HepG2 (cell line): ENCODE data around the gene SMYD2. TPM values are rescaled to one million over a fixed set of nuclear protein-coding genes. Genes with fewer than 3 reads are reported as not detected.

ENCODE experiments used
- ATAC-seq: fragments of 200-7000 bp; cut with Tn5 transposase; 3 replicates; pipeline ENCODE4 v1.9.1; 2020; ENCODE audit warnings: mild to moderate bottlenecking, moderate library complexity
- BruUV-seq: library from RNA; stranded (reverse); fragments of 400-500 nt; replicated peaks from 2 replicates; lab custom pipeline; 2021; lab: Mats Ljungman, UMichigan
- CTCF ChIA-PET: fragments of 300-600 bp; formaldehyde crosslinking; extraction: SDS; loops from one replicate; lab custom pipeline; 2021; ENCODE audit warnings: low total read pairs, inconsistent platforms, low intra/inter-chr PET ratio; lab: Yijun Ruan, JAX
- POLR2A ChIA-PET: fragments of 350-600 bp; sonication (Branson Sonifier 250); formaldehyde crosslinking; loops from one replicate; lab custom pipeline; 2020; ENCODE audit warnings: antibody characterized with exemption, inconsistent platforms; lab: Yijun Ruan, JAX
- DNase-seq: peaks from one replicate; pipeline ENCODE4 v3.0.0-alpha.2; 2015; ENCODE audit warnings: low spot score
- FAIRE-seq: peaks from 3 replicates; lab custom pipeline; 2011; peaks lifted over from hg19 to GRCh38; lab: Jason Lieb, UNC
- H2AFZ ChIP-seq: one replicate; pipeline ENCODE4 v1.6.1; 2011; ENCODE audit warnings: low read length, inconsistent platforms
- H3K27ac ChIP-seq: fragments of 300-600 bp; 3 replicates; pipeline ENCODE4 v1.8.0; 2011; ENCODE audit warnings: mixed run types, mild to moderate bottlenecking, mixed read lengths, low read length, inconsistent platforms; ENCODE audit not compliant: insufficient read depth; ENCODE audit errors: extremely low read length
- H3K27me3 ChIP-seq, 2 experiments: fragments of 200-600 bp in 1 of 2; 2 replicates in 1 of 2; 3 replicates in 1 of 2; pipeline versions ENCODE4 v1.6.0 to v1.8.0; 2011; ENCODE audit warnings: low read length in 2 of 2, mild to moderate bottlenecking in 2 of 2, moderate library complexity in 2 of 2, inconsistent platforms in 1 of 2; ENCODE audit not compliant: insufficient read depth in 2 of 2, control insufficient read depth in 1 of 2
- H3K36me3 ChIP-seq, 2 experiments: fragments of 200-600 bp in 1 of 2; replicated peaks in 1 of 2; 2 replicates in 1 of 2; 3 replicates in 1 of 2; pipeline versions ENCODE4 v1.5.1 to v1.8.0; 2011; ENCODE audit warnings: low read length in 2 of 2, inconsistent platforms in 1 of 2; ENCODE audit not compliant: insufficient read depth in 2 of 2, control insufficient read depth in 1 of 2
- H3K4me1 ChIP-seq: 2 replicates; pipeline ENCODE4 v1.5.1; 2012; ENCODE audit warnings: low read length, inconsistent platforms; ENCODE audit not compliant: insufficient read depth
- H3K4me2 ChIP-seq: 2 replicates; pipeline ENCODE4 v1.6.0; 2011; ENCODE audit warnings: low read depth, low read length, inconsistent platforms
- H3K4me3 ChIP-seq, 3 experiments: fragments of 200-600 bp in 1 of 3; sonication (generic), shearing (Covaris generic) in 1 of 3; replicated peaks in 1 of 3; 2 replicates each; pipeline ENCODE4 v1.5.1; 2011 to 2016; ENCODE audit warnings: low read length in 3 of 3, inconsistent platforms in 2 of 3, low read depth in 2 of 3, mild to moderate bottlenecking in 2 of 3, control low read depth in 1 of 3, mixed read lengths in 1 of 3; ENCODE audit not compliant: insufficient read depth in 1 of 3
- H3K79me2 ChIP-seq: one replicate; pipeline ENCODE4 v1.6.1; 2011; ENCODE audit warnings: low read length, inconsistent platforms; ENCODE audit not compliant: insufficient read depth
- H3K9ac ChIP-seq: 2 replicates; pipeline ENCODE4 v1.6.0; 2011; ENCODE audit warnings: mild to moderate bottlenecking, low read depth, low read length, inconsistent platforms; ENCODE audit not compliant: insufficient read depth
- H3K9me3 ChIP-seq: 2 replicates; pipeline ENCODE4 v1.5.1; 2012; ENCODE audit warnings: mild to moderate bottlenecking, low read length
- H4K20me1 ChIP-seq: 2 replicates; pipeline ENCODE4 v1.6.0; 2011; ENCODE audit warnings: inconsistent platforms, mild to moderate bottlenecking, low read length, moderate library complexity; ENCODE audit not compliant: insufficient read depth
- GABPA ChIP-seq, 2 experiments: IDR thresholded peaks; 2 replicates each; pipeline ENCODE4 v1.6.1; 2011 to 2016; ENCODE audit warnings: low read depth in 2 of 2, low read length in 1 of 2, missing biosample characterization in 1 of 2, missing genetic modification characterization in 1 of 2
- GLI4 ChIP-seq: sonication (generic); formaldehyde crosslinking; IDR thresholded peaks from 2 replicates; pipeline ENCODE4 v1.5.1; 2020; ENCODE audit warnings: missing genetic modification reagents, mild to moderate bottlenecking, moderate library complexity, borderline replicate concordance
- GTF3A ChIP-seq: sonication (generic); formaldehyde crosslinking; conservative IDR thresholded peaks from 2 replicates; pipeline ENCODE4 v1.4.0; 2020; ENCODE audit warnings: mild to moderate bottlenecking, missing genetic modification reagents
- HNRNPUL1 ChIP-seq: fragments of 200-400 bp; formaldehyde crosslinking; IDR thresholded peaks from 2 replicates; pipeline ENCODE4 v1.6.1; 2017; ENCODE audit warnings: low read depth, mild to moderate bottlenecking, low read length, moderate library complexity
- KAT2B ChIP-seq: fragments of 150-350 bp; IDR thresholded peaks from 2 replicates; pipeline ENCODE4 v1.6.1; 2014; ENCODE audit warnings: low read depth, low read length, borderline replicate concordance
- NCOR1 ChIP-seq: fragments of 200-600 bp; sonication (generic); IDR thresholded peaks from 2 replicates; pipeline ENCODE4 v1.7.0; 2017; ENCODE audit warnings: antibody characterized with exemption, low read length, borderline replicate concordance
- NFRKB ChIP-seq: fragments of 450-650 bp; IDR thresholded peaks from 2 replicates; pipeline ENCODE4 v1.6.1; 2017
- NR2F6 ChIP-seq, 2 experiments: IDR thresholded peaks; 2 replicates each; pipeline ENCODE4 v1.6.1; 2016; ENCODE audit warnings: antibody characterized with exemption in 1 of 2, mild to moderate bottlenecking in 1 of 2
- RAD51 ChIP-seq: fragments of 450-650 bp; IDR thresholded peaks from 2 replicates; pipeline ENCODE4 v1.6.1; 2016; ENCODE audit warnings: borderline replicate concordance
- ZNF20 ChIP-seq: sonication (generic); formaldehyde crosslinking; IDR thresholded peaks from 2 replicates; pipeline ENCODE4 v1.4.0; 2020; ENCODE audit warnings: mild to moderate bottlenecking, moderate library complexity, missing genetic modification reagents
- ZNF274 ChIP-seq: sonication (generic); formaldehyde crosslinking; IDR thresholded peaks from 2 replicates; pipeline ENCODE4 v1.5.1; 2020; ENCODE audit warnings: mild to moderate bottlenecking, missing genetic modification reagents
- ZNF431 ChIP-seq: sonication (generic); formaldehyde crosslinking; IDR thresholded peaks from 2 replicates; pipeline ENCODE4 v1.9.0; 2022; ENCODE audit warnings: missing genetic modification reagents, low read depth, mild to moderate bottlenecking, borderline replicate concordance
- WGBS: methylation state at CpG from one replicate; pipeline ENCODE4 v1.1.6; 2017; ENCODE audit warnings: low lambda C conversion rate; 5-methylcytosine and 5-hydroxymethylcytosine counted together
- in situ Hi-C: cut with HindIII; loops from 2 replicates; pipeline ENCODE4 v1.10.0; 2017; ENCODE audit warnings: low pct_unique_long_range_greater_than_20kb; ENCODE audit not compliant: extremely low pct_ligation_motif_present
- intact Hi-C: fragments of 100-400 bp; cut with micrococcal nuclease; formaldehyde crosslinking; loops from one replicate; pipeline ENCODE4 v1.10.0; 2022; ENCODE audit not compliant: unreplicated experiment
- polyA plus RNA-seq, 8 experiments: library from polyadenylated mRNA; depleted of rRNA in 3 of 8; stranded (reverse) in 7 of 8; unstranded in 1 of 8; fragments of >200 nt; fragmentation: Illumina TruSeq in 4 of 8; extraction: Trizol in 4 of 8; gene quantifications; 2 replicates each; pipeline versions ENCODE4 v1.2.1 to v1.2.3, GENCODE V29; 2011 to 2016; ENCODE audit warnings: low read depth in 4 of 8, missing spikeins in 1 of 8, mixed read lengths in 1 of 8; ENCODE audit not compliant: insufficient read depth in 1 of 8
- total RNA-seq, 5 experiments: library from RNA; depleted of rRNA; stranded (reverse); fragments of >200 nt; fragmentation: Illumina TruSeq; extraction: Trizol; gene quantifications; 2 replicates each; pipeline ENCODE4 v1.2.3, GENCODE V29; 2016; ENCODE audit warnings: low read depth in 1 of 5
- TF ChIP-seq, protein P1 (sequence below): sonication (generic); formaldehyde crosslinking; IDR thresholded peaks from 2 replicates; pipeline ENCODE4 v1.9.0; 2022; ENCODE audit warnings: missing genetic modification reagents, mild to moderate bottlenecking, borderline replicate concordance
- TF ChIP-seq, protein P2 (sequence below): sonication (generic); formaldehyde crosslinking; IDR thresholded peaks from 2 replicates; pipeline ENCODE4 v1.4.0; 2020; ENCODE audit warnings: missing genetic modification reagents, mild to moderate bottlenecking, borderline replicate concordance
- TF ChIP-seq, protein P3 (sequence below): sonication (generic); formaldehyde crosslinking; IDR thresholded peaks from 2 replicates; pipeline ENCODE4 v1.4.0; 2020; ENCODE audit warnings: missing genetic modification reagents

SMYD2 gene
- total and polyA plus RNA-seq, 2 of the 13 experiments (the other 11 are each of a cell fraction or from before 2014, with no cell fraction given) = 72.7 to 139 TPM

DNA sequence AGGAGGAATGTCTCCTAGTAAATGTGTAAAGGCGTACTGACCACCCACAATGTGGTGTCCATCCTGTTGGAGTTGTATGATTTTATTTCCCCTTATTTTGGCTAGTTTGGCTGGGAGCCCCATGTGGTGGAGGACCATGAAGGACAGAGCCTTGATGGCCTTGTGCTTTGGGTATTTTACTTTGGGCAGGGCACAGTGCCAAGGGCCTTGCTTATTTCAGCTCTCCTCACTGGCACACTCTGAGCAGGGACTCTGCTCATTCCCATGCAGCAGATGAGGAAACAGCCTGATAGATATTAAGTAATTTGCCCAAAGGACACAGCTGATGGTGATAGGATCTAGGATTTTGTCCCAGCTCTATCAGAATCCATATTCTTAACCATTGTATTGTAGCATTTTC is 50.2 kb downstream of the SMYD2 start:
- 100% methylated on average over 1 of the region's 1 CpG for WGBS
- Histone ChIP-seq H3K27me3 (no peaks in the 10 kb centered on the region), H3K79me2 (no peaks in the 10 kb centered on the region), H3K36me3 (peaks cover 23 to 74% of the 10 kb centered on the region in 2 experiments), H3K9me3 (no peaks in the 10 kb centered on the region), H3K4me2 (no peak overlapping the region), H3K9ac (no peak overlapping the region), H2AFZ (no peak overlapping the region), H3K4me1 (no peaks in the 10 kb centered on the region), H3K27ac (no peak overlapping the region), H4K20me1 (peaks cover 3% of the 10 kb centered on the region), H3K4me3 (no peak overlapping the region)
- FAIRE-seq (no peak), ATAC-seq (no peak), DNase-seq (no peak)
- TF ChIP-seq GLI4 (CRISPR knock-in tag) (no peak), NR2F6 (IDR thresholded peaks at IDR 0.05) (no peak), NR2F6 (CRISPR knock-in tag; IDR thresholded peaks at IDR 0.05) (no peak), GTF3A (no peak), NCOR1 (no peak), ZNF274 (CRISPR knock-in tag) (no peak), HNRNPUL1 (no peak), ZNF20 (CRISPR knock-in tag) (no peak), ZNF431 (no peak), RAD51 (no peak), KAT2B (no peak), NFRKB (no peak), GABPA (IDR thresholded peaks at IDR 0.05; ENCODE audit: low read depth, low read length) (no peak), GABPA (CRISPR knock-in tag; IDR thresholded peaks at IDR 0.05; ENCODE audit: low read depth) (no peak)
- TF ChIP-seq, protein P1, sequence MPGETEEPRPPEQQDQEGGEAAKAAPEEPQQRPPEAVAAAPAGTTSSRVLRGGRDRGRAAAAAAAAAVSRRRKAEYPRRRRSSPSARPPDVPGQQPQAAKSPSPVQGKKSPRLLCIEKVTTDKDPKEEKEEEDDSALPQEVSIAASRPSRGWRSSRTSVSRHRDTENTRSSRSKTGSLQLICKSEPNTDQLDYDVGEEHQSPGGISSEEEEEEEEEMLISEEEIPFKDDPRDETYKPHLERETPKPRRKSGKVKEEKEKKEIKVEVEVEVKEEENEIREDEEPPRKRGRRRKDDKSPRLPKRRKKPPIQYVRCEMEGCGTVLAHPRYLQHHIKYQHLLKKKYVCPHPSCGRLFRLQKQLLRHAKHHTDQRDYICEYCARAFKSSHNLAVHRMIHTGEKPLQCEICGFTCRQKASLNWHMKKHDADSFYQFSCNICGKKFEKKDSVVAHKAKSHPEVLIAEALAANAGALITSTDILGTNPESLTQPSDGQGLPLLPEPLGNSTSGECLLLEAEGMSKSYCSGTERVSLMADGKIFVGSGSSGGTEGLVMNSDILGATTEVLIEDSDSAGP (CRISPR knock-in tag) = no peak
- TF ChIP-seq, protein P2, sequence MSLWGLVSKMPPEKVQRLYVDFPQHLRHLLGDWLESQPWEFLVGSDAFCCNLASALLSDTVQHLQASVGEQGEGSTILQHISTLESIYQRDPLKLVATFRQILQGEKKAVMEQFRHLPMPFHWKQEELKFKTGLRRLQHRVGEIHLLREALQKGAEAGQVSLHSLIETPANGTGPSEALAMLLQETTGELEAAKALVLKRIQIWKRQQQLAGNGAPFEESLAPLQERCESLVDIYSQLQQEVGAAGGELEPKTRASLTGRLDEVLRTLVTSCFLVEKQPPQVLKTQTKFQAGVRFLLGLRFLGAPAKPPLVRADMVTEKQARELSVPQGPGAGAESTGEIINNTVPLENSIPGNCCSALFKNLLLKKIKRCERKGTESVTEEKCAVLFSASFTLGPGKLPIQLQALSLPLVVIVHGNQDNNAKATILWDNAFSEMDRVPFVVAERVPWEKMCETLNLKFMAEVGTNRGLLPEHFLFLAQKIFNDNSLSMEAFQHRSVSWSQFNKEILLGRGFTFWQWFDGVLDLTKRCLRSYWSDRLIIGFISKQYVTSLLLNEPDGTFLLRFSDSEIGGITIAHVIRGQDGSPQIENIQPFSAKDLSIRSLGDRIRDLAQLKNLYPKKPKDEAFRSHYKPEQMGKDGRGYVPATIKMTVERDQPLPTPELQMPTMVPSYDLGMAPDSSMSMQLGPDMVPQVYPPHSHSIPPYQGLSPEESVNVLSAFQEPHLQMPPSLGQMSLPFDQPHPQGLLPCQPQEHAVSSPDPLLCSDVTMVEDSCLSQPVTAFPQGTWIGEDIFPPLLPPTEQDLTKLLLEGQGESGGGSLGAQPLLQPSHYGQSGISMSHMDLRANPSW (CRISPR knock-in tag) = no peak
- TF ChIP-seq, protein P3, sequence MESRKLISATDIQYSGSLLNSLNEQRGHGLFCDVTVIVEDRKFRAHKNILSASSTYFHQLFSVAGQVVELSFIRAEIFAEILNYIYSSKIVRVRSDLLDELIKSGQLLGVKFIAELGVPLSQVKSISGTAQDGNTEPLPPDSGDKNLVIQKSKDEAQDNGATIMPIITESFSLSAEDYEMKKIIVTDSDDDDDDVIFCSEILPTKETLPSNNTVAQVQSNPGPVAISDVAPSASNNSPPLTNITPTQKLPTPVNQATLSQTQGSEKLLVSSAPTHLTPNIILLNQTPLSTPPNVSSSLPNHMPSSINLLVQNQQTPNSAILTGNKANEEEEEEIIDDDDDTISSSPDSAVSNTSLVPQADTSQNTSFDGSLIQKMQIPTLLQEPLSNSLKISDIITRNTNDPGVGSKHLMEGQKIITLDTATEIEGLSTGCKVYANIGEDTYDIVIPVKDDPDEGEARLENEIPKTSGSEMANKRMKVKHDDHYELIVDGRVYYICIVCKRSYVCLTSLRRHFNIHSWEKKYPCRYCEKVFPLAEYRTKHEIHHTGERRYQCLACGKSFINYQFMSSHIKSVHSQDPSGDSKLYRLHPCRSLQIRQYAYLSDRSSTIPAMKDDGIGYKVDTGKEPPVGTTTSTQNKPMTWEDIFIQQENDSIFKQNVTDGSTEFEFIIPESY (CRISPR knock-in tag) = no peak
- ChIA-PET CTCF (interaction anchor here (0.7 to 8.2 kb wide), 4 partner anchors 60 to 254 kb away, joined by 3 to 82 read pairs (median 20); no protein-coding TSS in a partner anchor), POLR2A (no interaction called here)
- in situ Hi-C loops = loop anchor here (5.0 to 10.0 kb wide), 3 partner anchors 69 to 254 kb away; no protein-coding TSS in a partner anchor
- no TSS peak for BruUV-seq
- intact Hi-C loops = loop anchor here (10.0 kb wide), 1 partner anchor 1194 kb away; no protein-coding TSS in a partner anchor
